Measurements from ENCODE around the gene UBE2Q1.
A peak's percentile ranks its signal among the peaks of the same experiment; 100 is the strongest.

The UBE2Q1 gene

GRCh38 chr1:154575951-154576566 is 17.6 kb upstream of the UBE2Q1 start:
- no peak for DNase-seq

- no peak for DNase-seq
Measured at GRCh38 chr1:154575147-154575927, 16.9 kb upstream of the UBE2Q1 start.

- DNase-seq: no peak
Measured at GRCh38 chr1:154574716-154575115, 16.3 kb upstream of the UBE2Q1 start.

GRCh38 chr1:154573168-154573510 is 14.7 kb upstream of the UBE2Q1 start:
- no peak for DNase-seq

GRCh38 chr1:154572468-154573167 is 14.2 kb upstream of the UBE2Q1 start:
- no peak for DNase-seq

GRCh38 chr1:154571964-154572288 is 13.5 kb upstream of the UBE2Q1 start:
- no peak for DNase-seq

- DNase-seq: no peak
Measured at GRCh38 chr1:154571244-154571963, 12.9 kb upstream of the UBE2Q1 start.

GRCh38 chr1:154568157-154568815 is 9.8 kb upstream of the UBE2Q1 start:
- DNase-seq: no peak

- DNase-seq: peak; percentile 72 to 75
Measured at GRCh38 chr1:154567386-154568156, 9.1 kb upstream of the UBE2Q1 start, which contains the start of gene CHRNB2. CHRNB2 (plus strand) TSS chr1:154567778; CDS start chr1:154568045, 267 bp downstream.

GRCh38 chr1:154565876-154566275 is 7.4 kb upstream of the UBE2Q1 start:
- no peak for DNase-seq

GRCh38 chr1:154559466-154560044 is 1.1 kb upstream of the UBE2Q1 start:
- peak; percentile 81 to 86 for DNase-seq

GRCh38 chr1:154558720-154559465 is 431 bp upstream of the UBE2Q1 start:
- DNase-seq: peak; percentile 99

- DNase-seq: no peak
Measured at GRCh38 chr1:154557248-154557938, 1.1 kb downstream of the UBE2Q1 start.

- no peak for DNase-seq
Measured at GRCh38 chr1:154556422-154556821, 2.0 kb downstream of the UBE2Q1 start.

GRCh38 chr1:154553056-154554030 is 5.1 kb downstream of the UBE2Q1 start:
- no peak for DNase-seq

- DNase-seq: no peak
Measured at GRCh38 chr1:154552036-154552435, 6.4 kb downstream of the UBE2Q1 start.

GRCh38 chr1:154551474-154551873 is 7.0 kb downstream of the UBE2Q1 start:
- no peak for DNase-seq

- DNase-seq: no peak
Measured at GRCh38 chr1:154550657-154551056, 7.8 kb downstream of the UBE2Q1 start.

GRCh38 chr1:154550070-154550469 is 8.4 kb downstream of the UBE2Q1 start:
- no peak for DNase-seq

All from activated CD4-positive, alpha-beta T cell treated with anti-CD3 and anti-CD28 coated beads, Interleukin-2, amount 50 U/mL, for 48 hours (primary cell).